B cell (primary cell): ENCODE results near the gene CACNA2D3. TPM values are rescaled to one million over a fixed set of nuclear protein-coding genes. Genes with fewer than 3 reads are reported as not detected.

ENCODE experiments used
- ATAC-seq: fragments of 200-7000 bp; cut with Tn5 transposase; one replicate; pipeline ENCODE4 v1.10.0; 2021; ENCODE audit warnings: low read depth, mild to moderate bottlenecking, moderate number of reproducible peaks, moderate library complexity
- CTCF ChIA-PET: fragments of 350-600 bp; sonication (Branson Sonifier 250); formaldehyde crosslinking; loops from one replicate; lab custom pipeline; 2021; ENCODE audit warnings: antibody characterized with exemption, inconsistent platforms; lab: Charles Lee
- POLR2A ChIA-PET: fragments of 350-600 bp; sonication (Branson Sonifier 250); formaldehyde crosslinking; loops from one replicate; lab custom pipeline; 2021; ENCODE audit warnings: antibody characterized with exemption; lab: Charles Lee
- DNase-seq: peaks from one replicate; pipeline ENCODE4 v3.0.0; 2013
- H2AFZ ChIP-seq: 2 replicates; pipeline ENCODE4 v1.6.1; 2012; ENCODE audit warnings: mild to moderate bottlenecking, low read depth, low read length; ENCODE audit not compliant: insufficient read depth, poor library complexity, severe bottlenecking
- H3K27ac ChIP-seq, 2 donors: 1 replicate in 1 of 2; 2 replicates in 1 of 2; pipeline ENCODE4 v1.5.1; 2012 to 2013; ENCODE audit warnings: low read length in 2 of 2, mild to moderate bottlenecking in 2 of 2, moderate library complexity in 1 of 2
- H3K27me3 ChIP-seq, 4 experiments: fragments of 200-600 bp in 1 of 4; sonication (generic) in 1 of 4; replicated peaks in 1 of 4; 1 replicate in 2 of 4; 2 replicates in 2 of 4; pipeline versions ENCODE4 v1.6.1 to v1.7.0; 2013 to 2016; ENCODE audit warnings: low read length in 3 of 4, mild to moderate bottlenecking in 2 of 4, mixed read lengths in 1 of 4, moderate library complexity in 1 of 4; ENCODE audit not compliant: insufficient read depth in 4 of 4, control insufficient read depth in 3 of 4; ENCODE audit errors: control extremely low read depth in 1 of 4
- H3K36me3 ChIP-seq, 2 experiments: replicated peaks in 1 of 2; 1 replicate in 1 of 2; 2 replicates in 1 of 2; pipeline versions ENCODE4 v1.6.1 to v1.7.1; 2013; ENCODE audit warnings: low read length in 1 of 2; ENCODE audit not compliant: insufficient read depth in 2 of 2, control insufficient read depth in 1 of 2; ENCODE audit errors: control extremely low read depth in 1 of 2, extremely low read depth in 1 of 2
- H3K4me1 ChIP-seq, 2 donors: fragments of 200-600 bp in 1 of 2; sonication (generic) in 1 of 2; 1 replicate in 1 of 2; 2 replicates in 1 of 2; pipeline versions ENCODE4 v1.5.1 to v1.6.1; 2013 to 2017; ENCODE audit warnings: low read length in 2 of 2; ENCODE audit not compliant: control insufficient read depth in 2 of 2, insufficient read depth in 2 of 2
- H3K4me2 ChIP-seq: replicated peaks from 2 replicates; pipeline ENCODE3; 2012; ENCODE audit warnings: mild to moderate bottlenecking, low read depth, low read length; ENCODE audit not compliant: poor library complexity, severe bottlenecking
- H3K4me3 ChIP-seq, 5 experiments: fragments of 200-600 bp in 1 of 5; sonication (generic) in 1 of 5; 1 replicate in 3 of 5; 2 replicates in 2 of 5; pipeline versions ENCODE4 v1.5.1 to v1.7.0; 2011 to 2016; ENCODE audit warnings: low read length in 4 of 5, mild to moderate bottlenecking in 4 of 5, low read depth in 2 of 5, control low read depth in 1 of 5, moderate library complexity in 1 of 5; ENCODE audit not compliant: insufficient read depth in 1 of 5; ENCODE audit errors: control extremely low read depth in 1 of 5, extremely low read depth in 1 of 5
- H3K79me2 ChIP-seq: fragments of 200-600 bp; sonication (generic); one replicate; pipeline ENCODE4 v1.6.0; 2016; ENCODE audit warnings: low read length; ENCODE audit not compliant: control insufficient read depth, insufficient read depth
- H3K9ac ChIP-seq: fragments of 200-600 bp; sonication (generic); 2 replicates; pipeline ENCODE4 v1.6.1; 2017; ENCODE audit warnings: mild to moderate bottlenecking, low read length, moderate library complexity
- H3K9me3 ChIP-seq, 3 donors: one replicate each; pipeline versions ENCODE4 v1.6.1 to v1.7.1; 2013; ENCODE audit warnings: low read length in 2 of 3; ENCODE audit not compliant: control insufficient read depth in 2 of 3, insufficient read depth in 1 of 3; ENCODE audit errors: control extremely low read depth in 1 of 3
- H4K20me1 ChIP-seq: 2 replicates; pipeline ENCODE4 v1.6.0; 2012; ENCODE audit warnings: mild to moderate bottlenecking, low read length; ENCODE audit not compliant: insufficient read depth, control insufficient read depth, poor library complexity, severe bottlenecking
- H3K27ac Mint-ChIP-seq: one replicate; pipeline ENCODE4 v1.8.0; 2021; ENCODE audit warnings: mixed read lengths
- H3K27me3 Mint-ChIP-seq: one replicate; pipeline ENCODE4 v1.8.0; 2021; ENCODE audit warnings: mixed read lengths
- H3K4me1 Mint-ChIP-seq: one replicate; pipeline ENCODE4 v1.8.0; 2021; ENCODE audit warnings: mixed read lengths
- H3K4me3 Mint-ChIP-seq: one replicate; pipeline ENCODE4 v1.8.0; 2021; ENCODE audit warnings: mixed read lengths
- H3K9me3 Mint-ChIP-seq: one replicate; pipeline ENCODE4 v1.8.0; 2022; ENCODE audit warnings: mixed read lengths; ENCODE audit not compliant: insufficient read depth
- CTCF ChIP-seq: fragments of 200-600 bp; IDR thresholded peaks from one replicate; pipeline ENCODE4 v1.8.0; 2022; ENCODE audit warnings: antibody characterized with exemption, mild to moderate bottlenecking
- EZH2 ChIP-seq: IDR thresholded peaks from 2 replicates; pipeline ENCODE4 v1.6.1; 2012; ENCODE audit warnings: borderline replicate concordance, low read depth, mild to moderate bottlenecking, moderate library complexity, low read length; ENCODE audit not compliant: insufficient read depth, poor library complexity, severe bottlenecking
- WGBS: methylation state at CpG from one replicate; pipeline ENCODE4 v1.1.5; 2013; ENCODE audit warnings: missing lambda C conversion rate; ENCODE audit not compliant: insufficient coverage; 5-methylcytosine and 5-hydroxymethylcytosine counted together
- intact Hi-C: fragments of 100-400 bp; cut with micrococcal nuclease; formaldehyde crosslinking; loops from one replicate; pipeline ENCODE4 v1.10.0; 2022
- polyA plus RNA-seq: library from polyadenylated mRNA; depleted of rRNA; stranded (reverse); fragments of >200 nt; gene quantifications from 2 replicates; pipeline ENCODE4 v1.2.3, GENCODE V29; 2012
- total RNA-seq, 2 donors: library from RNA; stranded (reverse); fragments of 120-200 nt in 1 of 2; gene quantifications; 1 replicate in 1 of 2; 2 replicates in 1 of 2; pipeline versions ENCODE4 v1.2.3 to v1.2.4, GENCODE V29; 2013 to 2022

The CACNA2D3 gene
- total and polyA plus RNA-seq, 2 donors (not counting 1 experiment from before 2014, with no cell fraction given) = not detected

- DNase-seq (no peak), ATAC-seq (no peak)
- H4K20me1 ChIP-seq = no peaks in the 10 kb centered on the region
- no peak overlapping the region for H3K4me2 ChIP-seq
- H3K27ac Mint-ChIP-seq = no peak overlapping the region
- no peaks in the 10 kb centered on the region for H3K9me3 Mint-ChIP-seq
- H2AFZ ChIP-seq = no peak overlapping the region
- TF ChIP-seq EZH2 (no peak), CTCF (no peak)
- H3K4me3 ChIP-seq = no peak overlapping the region
- intact Hi-C loops = no loop called here
- H3K4me1 ChIP-seq = no peaks in the 10 kb centered on the region
- no peak overlapping the region for H3K27ac ChIP-seq
- H3K9ac ChIP-seq = no peak overlapping the region
- no peak overlapping the region for H3K4me3 Mint-ChIP-seq
- 83% methylated on average over 1 of the region's 4 CpGs for whole genome bisulfite sequencing
- POLR2A ChIA-PET = no interaction called here
- H3K27me3 ChIP-seq = peaks cover 0 to 15% (median 0%) of the 10 kb centered on the region in 4 experiments
- no peaks in the 10 kb centered on the region for H3K36me3 ChIP-seq
- H3K79me2 ChIP-seq = no peaks in the 10 kb centered on the region
- CTCF ChIA-PET = no interaction called here
- peaks cover 0 to 7% (median 0%) of the 10 kb centered on the region in 3 donors for H3K9me3 ChIP-seq
- no peaks in the 10 kb centered on the region for H3K4me1 Mint-ChIP-seq
- peaks cover 50% of the 10 kb centered on the region for H3K27me3 Mint-ChIP-seq
These were observed 38.4 kb upstream of the CACNA2D3 start for GRCh38 chr3:54083921-54084320.

- H3K79me2 ChIP-seq = no peaks in the 10 kb centered on the region
These were observed 36.4 kb upstream of the CACNA2D3 start for GRCh38 chr3:54085936-54086335.

More at GRCh38 chr3:54085936-54086335, 36.4 kb upstream of the CACNA2D3 start:
- H3K4me3 Mint-ChIP-seq = no peak overlapping the region
- no peak overlapping the region for H2AFZ ChIP-seq
- H3K27ac ChIP-seq = no peak overlapping the region
- no peaks in the 10 kb centered on the region for H3K36me3 ChIP-seq
- no peak overlapping the region for H3K9ac ChIP-seq
- TF ChIP-seq EZH2 = no peak
- no peak for TF ChIP-seq CTCF
- intact Hi-C loops = no loop called here
- CTCF ChIA-PET = no interaction called here
- H3K9me3 ChIP-seq = peaks cover 0 to 7% (median 0%) of the 10 kb centered on the region in 3 donors
- H3K27ac Mint-ChIP-seq = no peak overlapping the region
- H3K9me3 Mint-ChIP-seq = no peaks in the 10 kb centered on the region
- no peak for ATAC-seq
- H4K20me1 ChIP-seq = no peaks in the 10 kb centered on the region
- H3K4me1 ChIP-seq = no peaks in the 10 kb centered on the region
- no peak overlapping the region for H3K4me2 ChIP-seq
- DNase-seq = no peak
- H3K4me1 Mint-ChIP-seq = no peaks in the 10 kb centered on the region
- H3K4me3 ChIP-seq = no peak overlapping the region
- H3K27me3 Mint-ChIP-seq = peaks cover 48% of the 10 kb centered on the region
- POLR2A ChIA-PET = no interaction called here
- H3K27me3 ChIP-seq = peaks cover 0 to 15% (median 0%) of the 10 kb centered on the region in 4 experiments
- 75% methylated on average over 4 of the region's 6 CpGs for WGBS
